GM21619 (cell line): ENCODE results near the gene MRPL39.

ENCODE experiments used
- ATAC-seq: cut with Tn5 transposase; IDR thresholded peaks from one replicate; pipeline ENCODE4 v1.9.1; 2021; ENCODE audit not compliant: unreplicated experiment

Gene MRPL39

GRCh38 chr21:25541042-25541441 lies 66.2 kb downstream of the MRPL39 start:
- no peak for ATAC-seq

DNA sequence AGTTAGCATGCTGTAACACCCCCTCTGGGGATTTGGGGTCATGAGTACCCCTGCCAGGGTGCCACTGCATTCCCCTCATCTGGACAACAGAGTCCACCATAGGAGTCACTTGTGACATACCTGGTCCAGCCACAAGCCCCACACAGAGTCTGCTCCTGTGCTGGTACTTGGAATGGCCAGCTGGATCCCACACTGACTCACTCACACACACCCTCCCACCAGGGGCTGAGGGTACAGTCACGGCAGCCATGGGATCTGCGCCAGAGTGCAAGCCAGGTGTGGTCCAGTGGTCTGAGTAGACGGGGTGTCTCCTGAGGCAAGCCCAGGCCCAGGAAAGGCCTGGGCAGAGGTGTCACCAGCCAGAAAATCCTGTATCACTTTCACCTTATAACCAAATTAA lies 67.7 kb downstream of the MRPL39 start:
- no peak for ATAC-seq

DNA sequence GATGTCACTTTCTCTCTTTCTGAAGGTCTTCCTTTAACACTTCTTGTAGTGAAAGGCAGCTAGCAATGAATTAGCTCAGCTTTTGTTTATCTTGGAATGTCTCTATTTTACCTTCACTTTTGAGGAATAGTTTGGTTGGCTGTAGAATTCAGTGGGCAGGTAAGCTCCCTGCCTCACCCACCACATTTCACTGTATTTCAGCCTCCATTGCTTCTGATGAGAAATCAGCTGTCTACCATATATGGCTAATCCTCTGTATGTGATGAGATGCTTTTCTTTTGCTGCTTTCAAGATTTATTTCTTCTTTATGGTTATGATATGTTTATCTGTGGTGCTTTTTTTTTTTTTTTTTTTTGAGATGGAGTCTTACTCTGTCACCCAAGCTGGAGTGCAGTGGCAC lies 70.1 kb downstream of the MRPL39 start:
- ATAC-seq: no peak

GRCh38 chr21:25536752-25537151 lies 70.5 kb downstream of the MRPL39 start:
- no peak for ATAC-seq

DNA sequence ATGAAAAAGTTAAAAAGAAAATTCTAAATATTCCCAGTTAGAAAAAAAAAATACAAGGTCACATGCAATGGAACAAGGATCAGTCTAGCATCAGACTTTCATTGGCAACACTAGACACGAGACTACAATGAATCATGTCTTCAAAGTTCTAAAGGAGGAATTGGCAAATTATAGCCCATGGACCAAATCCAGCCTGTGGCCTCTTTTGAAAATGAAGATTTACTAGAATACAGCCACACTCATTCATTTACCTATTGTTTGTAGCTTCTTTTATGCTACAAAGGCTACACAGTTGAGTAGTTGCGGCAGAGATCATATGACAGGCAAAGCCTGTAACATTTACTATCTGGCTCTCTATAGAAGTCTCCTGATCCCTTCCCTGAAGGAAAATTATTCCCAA lies 71.4 kb downstream of the MRPL39 start:
- ATAC-seq: no peak
